Daoy (cell line): ENCODE measurements around the gene PERCC1. TPM values are rescaled to one million over a fixed set of nuclear protein-coding genes. Genes with fewer than 3 reads are reported as not detected.
"Not testable (repeated sequence)": the region's sequence is repeated elsewhere in the genome, so short reads cannot be mapped to it uniquely, and the experiment has no call there.

Experiments
- DNase-seq: peaks from one replicate; pipeline ENCODE4 v3.0.0-alpha.2; 2015; ENCODE audit warnings: low read depth
- total RNA-seq: library from RNA; depleted of rRNA; stranded (reverse); fragments of >200 nt; shearing (Covaris generic); gene quantifications from 2 replicates; pipeline ENCODE4 v1.2.3, GENCODE V29; 2014; rRNA removed

PERCC1 gene
- total RNA-seq, 1 experiment from 2014 or later: not detected

DNA sequence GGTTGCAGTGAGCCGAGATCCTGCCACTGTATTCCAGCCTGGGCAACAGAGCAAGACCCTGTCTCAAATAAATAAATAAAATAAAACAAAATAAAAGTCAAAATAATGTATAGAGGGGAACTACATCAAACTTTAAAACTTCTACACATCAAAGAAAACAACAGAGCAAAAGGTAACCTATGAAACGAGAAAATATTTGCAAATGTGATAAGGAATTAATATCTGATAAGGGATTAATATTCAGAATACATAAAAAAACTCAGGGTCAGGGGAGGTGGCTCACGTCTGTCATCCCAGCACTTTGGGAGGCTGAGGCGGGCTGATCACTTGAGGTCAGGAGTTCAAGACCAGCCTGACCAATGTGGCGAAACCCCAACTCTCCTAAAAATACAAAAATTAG lies 38.3 kb downstream of the PERCC1 start:
- not testable (repeated sequence) for DNase-seq

DNA sequence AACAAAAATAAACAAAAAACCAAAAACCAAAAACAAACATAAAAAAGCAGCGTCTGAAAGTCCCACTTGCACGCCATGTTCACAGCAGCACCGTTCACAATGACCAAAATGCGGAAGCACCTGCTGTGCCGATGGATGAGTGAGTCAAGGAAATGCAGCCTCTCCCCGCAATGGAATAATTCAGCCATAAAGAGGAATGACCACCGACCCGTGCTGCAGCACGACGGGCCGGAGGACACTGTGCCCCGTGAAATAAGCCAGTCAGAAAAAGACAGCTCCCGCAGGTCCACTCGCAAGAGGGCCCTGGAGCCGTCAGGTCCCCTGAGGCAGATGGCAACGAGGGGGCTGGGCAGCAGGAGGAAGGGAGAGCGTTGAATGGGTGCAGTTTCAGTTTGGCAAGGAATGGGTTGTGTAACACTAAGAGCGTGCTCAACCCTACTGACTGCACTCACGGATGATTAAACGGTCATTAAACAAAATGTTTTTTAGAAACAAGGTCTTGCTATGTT lies 38.9 kb downstream of the PERCC1 start:
- no peak for DNase-seq

DNA sequence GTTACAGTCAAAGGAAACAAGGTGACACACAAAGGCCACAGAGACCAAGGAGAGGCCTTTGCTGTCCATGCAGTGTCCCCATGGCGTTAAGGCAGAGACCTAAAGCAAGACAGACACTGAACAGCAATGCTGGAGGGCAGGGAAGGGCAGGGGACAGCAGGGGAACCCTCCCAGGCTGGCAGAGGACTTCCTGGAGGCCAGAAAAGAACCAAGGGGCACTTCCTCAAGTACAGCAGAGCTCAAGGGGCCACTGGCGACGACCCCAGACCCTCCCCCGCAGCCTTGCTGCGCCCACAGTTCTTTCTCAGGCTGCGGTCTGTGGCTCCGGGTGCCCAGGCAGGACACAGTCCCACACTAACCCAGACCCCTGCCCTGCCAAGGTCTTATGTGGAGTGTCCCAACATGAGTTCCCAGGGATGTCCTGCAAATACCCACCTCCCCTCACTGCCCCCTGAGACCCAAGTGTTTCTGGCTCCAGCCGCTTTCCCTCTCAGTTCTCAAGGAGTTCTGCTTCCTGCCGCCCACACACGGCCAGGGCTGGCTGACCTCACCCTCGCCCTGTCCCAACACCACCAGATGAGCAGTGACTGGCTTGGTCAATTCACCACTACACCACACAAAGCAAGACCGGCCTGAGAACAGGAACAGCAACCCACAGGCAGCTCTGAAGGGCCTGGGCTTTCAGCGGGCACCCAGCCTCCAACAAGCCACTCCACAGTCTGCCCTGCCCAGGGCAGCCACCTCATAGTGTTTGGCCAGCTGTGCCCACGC lies 39.8 kb downstream of the PERCC1 start:
- DNase-seq: no peak

DNA sequence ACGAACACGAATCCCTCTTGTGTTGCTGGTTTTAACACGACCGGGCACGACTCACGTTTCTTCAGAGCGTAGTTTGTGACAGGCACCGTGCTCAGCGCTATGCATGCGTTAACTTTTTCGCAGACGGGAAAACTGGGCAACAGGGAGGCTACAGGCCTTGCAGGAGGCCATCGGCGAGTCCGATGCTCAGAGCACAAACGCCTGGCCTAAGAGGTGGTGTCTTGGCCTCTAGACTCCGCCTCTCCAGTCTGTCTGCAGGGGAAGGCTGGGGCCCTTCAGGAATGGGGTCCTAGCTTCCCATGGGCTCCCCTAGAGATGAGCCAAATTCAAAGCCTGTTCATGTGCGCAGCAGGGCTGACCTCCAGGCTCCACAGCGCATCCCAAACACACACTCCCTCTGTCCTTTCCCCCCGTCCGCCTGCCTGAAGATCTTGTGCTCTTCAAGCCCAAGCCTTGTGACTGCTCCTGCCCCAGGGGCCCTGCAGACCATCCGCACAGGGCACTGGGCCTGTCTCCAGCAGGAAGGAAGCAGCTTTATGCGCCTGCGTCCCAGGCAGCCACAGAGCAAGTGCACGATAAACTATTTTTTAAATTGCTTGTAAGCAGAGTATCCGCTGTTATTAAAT lies 40.8 kb downstream of the PERCC1 start:
- no peak for DNase-seq

DNA sequence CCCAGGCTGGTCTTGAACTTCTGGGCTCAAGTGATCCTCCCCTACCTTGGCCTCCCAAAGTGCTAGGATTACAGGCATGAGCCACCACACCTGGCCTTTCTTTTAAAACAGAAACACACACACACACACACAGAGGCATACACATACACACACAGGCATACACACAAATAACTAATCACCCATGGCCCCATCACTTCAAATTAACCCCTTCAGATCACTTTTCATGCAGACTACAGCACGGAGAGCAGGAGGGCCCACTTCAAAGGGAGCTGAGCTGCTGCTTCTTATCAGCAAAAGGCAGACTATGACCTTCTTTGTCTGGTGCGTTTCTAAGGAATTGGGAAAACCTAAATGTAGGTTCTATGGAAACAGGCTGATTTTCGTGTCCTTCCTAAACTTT lies 42.1 kb downstream of the PERCC1 start:
- no peak for DNase-seq

DNA sequence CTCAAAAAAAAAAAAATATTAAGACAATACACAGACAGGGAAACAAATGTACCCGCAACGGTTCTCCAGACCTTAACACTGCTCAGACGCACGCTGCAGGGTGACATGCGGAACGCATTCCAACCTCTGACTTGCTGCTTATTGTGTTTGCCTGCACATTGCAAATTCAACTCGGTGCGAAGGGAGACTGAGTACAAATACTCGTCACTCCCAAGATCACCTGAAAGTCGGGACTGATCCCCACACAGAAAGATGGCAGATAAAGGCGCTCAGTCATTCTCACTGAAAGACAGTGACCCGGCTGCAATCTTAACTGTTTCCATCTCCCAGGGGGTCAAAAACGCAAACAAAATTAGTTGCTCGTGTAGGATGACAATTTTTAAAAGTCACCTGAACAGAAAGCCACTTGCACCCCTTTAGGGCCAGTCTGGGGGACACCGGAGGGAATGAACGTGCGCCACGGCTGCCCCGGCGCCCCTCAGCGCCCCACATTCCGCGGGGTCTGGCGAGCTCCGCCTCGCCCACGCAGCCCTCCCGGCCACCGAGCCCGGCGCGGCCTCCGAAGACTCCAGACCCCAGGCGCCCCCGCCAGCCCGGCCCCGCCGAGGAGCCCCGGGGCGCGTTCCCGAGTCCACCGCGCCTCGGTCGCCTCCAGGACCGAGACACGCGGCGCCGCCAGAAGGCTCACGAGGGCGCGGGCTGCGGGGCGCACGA lies 43.4 kb downstream of the PERCC1 start:
- no peak for DNase-seq

DNA sequence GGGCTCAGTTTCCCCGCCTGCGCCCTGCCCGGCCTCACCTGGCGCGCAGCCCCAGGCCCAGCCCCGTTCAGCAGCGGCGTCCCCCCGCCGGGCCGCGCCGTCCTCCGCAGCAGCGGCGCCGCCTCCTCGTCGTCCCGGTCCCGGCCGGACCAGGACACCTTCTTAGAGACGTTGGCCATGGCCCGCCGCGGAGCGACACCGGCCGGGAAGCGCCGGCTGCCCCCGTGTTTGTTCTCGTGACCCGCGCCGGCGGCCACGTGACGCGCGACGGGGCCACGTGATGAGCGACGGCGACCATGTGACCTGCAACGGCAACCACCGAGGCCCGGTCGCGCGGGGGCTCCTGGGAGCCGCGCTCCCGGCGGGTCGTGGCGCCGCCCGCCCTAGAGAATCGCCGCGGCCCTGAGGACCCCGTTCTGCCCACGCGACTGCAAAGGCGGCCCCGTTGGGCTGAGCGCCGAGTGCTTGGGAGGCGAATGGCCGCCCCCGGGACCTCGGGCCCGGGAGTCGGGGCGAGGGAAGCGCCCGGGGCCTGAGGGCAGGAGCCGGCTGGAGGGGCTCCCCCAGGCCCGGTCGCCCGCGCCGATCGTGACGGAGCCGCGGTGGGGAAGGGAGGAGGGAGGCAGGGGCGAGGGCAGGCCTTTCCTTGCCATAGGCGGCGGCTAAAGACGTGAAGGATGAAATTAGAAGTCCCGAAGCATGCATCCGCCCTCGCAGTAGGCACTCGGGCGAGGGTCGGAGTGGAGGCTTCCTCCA lies 44.1 kb downstream of the PERCC1 start, which contains the start of gene CLCN7:
CLCN7 (minus strand) TSS at position 233 of the 756 bp plus-strand sequence; CDS start at position 179, 54 bp downstream.
- peak; percentile 92 for DNase-seq

DNA sequence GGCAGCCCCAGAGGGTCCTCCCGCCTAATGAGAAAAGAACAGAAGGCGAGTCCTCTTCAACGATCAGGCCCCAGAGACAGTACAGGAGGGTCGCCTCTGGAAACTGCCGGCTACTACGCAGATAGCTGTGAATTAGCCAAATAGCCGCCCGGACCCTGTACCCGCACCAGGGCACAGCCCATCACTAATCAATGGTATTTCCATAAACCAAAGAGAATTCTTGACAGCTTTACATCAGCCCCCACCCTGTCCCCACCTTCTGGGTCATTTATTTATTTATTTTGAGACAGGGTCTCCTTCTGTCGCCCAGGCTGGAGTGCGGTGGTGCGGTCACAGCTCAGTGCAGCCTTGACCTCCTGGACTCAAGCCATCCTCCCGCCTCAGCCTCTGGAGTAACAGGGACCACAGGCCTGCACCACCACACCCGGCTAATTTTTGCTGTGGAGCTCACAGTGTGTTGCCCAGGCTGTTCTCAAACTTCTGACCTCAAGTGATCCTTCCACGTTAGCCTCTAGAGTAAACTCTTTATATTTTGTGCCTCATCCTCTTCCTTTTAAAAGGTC lies 44.8 kb downstream of the PERCC1 start:
- DNase-seq: no peak

DNA sequence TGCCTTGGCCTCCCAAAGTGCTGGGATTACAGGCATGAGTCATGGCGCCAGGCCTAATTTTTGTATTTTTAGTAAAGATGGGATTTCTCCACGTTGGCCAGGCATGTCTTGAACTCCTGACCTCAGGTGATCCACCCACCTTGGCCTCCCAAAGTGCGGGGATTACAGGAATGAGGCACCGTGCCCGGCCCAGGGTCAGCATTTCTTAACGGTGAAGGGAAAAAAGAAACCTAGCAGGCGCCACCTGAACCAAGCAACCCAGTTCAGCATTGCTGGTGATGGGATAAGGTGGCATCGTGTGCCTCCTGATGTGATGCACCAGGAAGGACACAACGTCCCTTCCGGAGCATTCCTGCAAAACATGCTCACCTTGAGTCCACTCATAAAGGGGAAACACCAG lies 46.2 kb downstream of the PERCC1 start:
- no peak for DNase-seq

DNA sequence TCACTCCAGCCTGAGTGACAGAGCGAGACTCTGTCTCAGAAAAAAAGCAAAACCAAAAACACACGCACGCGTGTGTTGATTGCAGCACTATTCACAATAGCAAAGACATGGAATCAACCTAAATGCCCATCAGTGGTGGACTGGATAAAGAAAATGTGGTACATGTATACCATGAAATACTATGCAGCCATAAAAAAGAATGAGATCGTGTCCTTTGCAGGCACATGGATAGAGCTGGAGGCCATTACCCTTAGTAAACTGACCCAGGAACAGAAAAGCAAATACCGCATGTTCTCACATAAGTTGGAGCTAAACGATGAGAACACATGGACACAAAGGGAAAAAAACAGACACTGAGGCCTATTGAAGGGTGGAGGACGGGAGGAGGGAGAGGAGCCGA lies 48.1 kb downstream of the PERCC1 start:
- DNase-seq: not testable (repeated sequence)

DNA sequence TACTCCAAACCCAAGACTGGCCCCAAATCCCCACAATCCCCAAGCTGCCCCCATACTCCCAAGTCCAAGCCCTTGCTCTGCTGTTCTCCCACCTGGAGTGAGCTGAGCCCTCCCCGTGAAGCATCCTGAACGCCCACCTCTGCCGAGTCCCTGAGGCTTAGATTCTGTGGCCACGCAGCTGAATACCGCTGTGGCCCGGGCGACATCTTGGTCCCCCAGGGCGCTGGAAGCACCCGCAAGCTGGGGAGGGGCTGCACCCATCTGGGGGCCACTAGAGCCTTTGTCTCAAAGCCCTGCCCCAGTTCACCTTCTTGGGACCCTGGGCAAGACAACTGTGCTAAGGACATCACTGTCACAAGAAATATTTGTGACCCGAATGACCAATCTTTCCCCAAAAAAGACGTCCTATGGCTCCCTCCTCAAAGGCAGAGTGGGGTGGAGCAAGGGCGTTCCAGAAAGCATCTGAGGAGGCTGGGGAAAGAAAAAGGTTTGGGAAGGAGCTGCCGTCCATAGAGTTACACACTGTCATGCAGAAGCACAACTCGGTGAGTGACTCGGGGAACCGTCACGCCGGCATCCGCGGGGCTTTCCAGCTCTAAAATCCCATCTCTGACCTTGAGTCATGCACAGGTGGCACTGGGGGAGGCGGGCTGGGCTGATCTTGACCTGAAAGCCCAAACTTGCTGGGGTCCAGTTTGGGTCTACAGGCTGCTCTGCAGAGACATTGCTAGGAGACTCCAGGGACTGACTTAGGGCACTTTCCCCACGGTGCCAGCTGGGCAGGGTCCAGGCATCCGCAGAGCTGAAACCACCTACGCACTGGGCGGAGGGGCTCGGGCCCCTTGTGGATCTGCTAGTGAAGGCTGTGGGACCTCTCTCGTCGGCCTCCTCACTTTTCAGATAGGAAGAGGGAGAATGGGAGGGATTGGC lies 51.3 kb downstream of the PERCC1 start:
- DNase-seq: peak; percentile 88

Other genes starting within 250 kb of the PERCC1 start
- 0.23 TPM in 1 of 2 replicates, not detected in the other for gene TPSG1, start 205.8 kb upstream of the PERCC1 start, total RNA-seq
- gene TPSB2, start 200.9 kb upstream of the PERCC1 start, total RNA-seq: not detected in 2 replicates
- gene TPSAB1, start 190.4 kb upstream of the PERCC1 start, total RNA-seq: not detected in 2 replicates
- gene TPSD1, start 175.0 kb upstream of the PERCC1 start, total RNA-seq: not detected in 2 replicates
- gene UBE2I, start 121.4 kb upstream of the PERCC1 start, total RNA-seq: 37.6 and 69.5 TPM in 2 replicates
- gene BAIAP3, start 97.4 kb upstream of the PERCC1 start, total RNA-seq: 0.11 and 1.2 TPM in 2 replicates
- gene TSR3, start 79.2 kb upstream of the PERCC1 start, total RNA-seq: 95.5 and 103 TPM in 2 replicates
- 10.8 and 15.9 TPM in 2 replicates for gene GNPTG, start 79.1 kb upstream of the PERCC1 start, total RNA-seq
- 12.1 and 13.7 TPM in 2 replicates for gene UNKL, start 16.4 kb upstream of the PERCC1 start, total RNA-seq
- gene UQCC4, start 10.3 kb upstream of the PERCC1 start, total RNA-seq: 21.7 and 25.8 TPM in 2 replicates
- not detected in 2 replicates for gene CCDC154, start 13.5 kb downstream of the PERCC1 start, total RNA-seq
- 15.6 and 28.2 TPM in 2 replicates for gene CLCN7, start 44.0 kb downstream of the PERCC1 start, total RNA-seq
- not detected in 2 replicates for gene PTX4, start 57.9 kb downstream of the PERCC1 start, total RNA-seq
- gene TELO2, start 62.3 kb downstream of the PERCC1 start, total RNA-seq: 19.9 and 44.0 TPM in 2 replicates
- gene TMEM204, start 102.6 kb downstream of the PERCC1 start, total RNA-seq: 1.1 TPM in 1 of 2 replicates, not detected in the other
- gene IFT140, start 181.0 kb downstream of the PERCC1 start, total RNA-seq: 7.8 and 9.8 TPM in 2 replicates
- 5.8 and 10.8 TPM in 2 replicates for gene CRAMP1, start 181.3 kb downstream of the PERCC1 start, total RNA-seq
- gene JPT2, start 247.2 kb downstream of the PERCC1 start, total RNA-seq: 75.4 and 121 TPM in 2 replicates